Spleen (tissue), 7 donors: Measurements from ENCODE around the gene SEBOX.

Experiments used
- POLR2A ChIP-seq, 3 donors: fragments of 450-650 bp; IDR thresholded peaks; one replicate each; pipeline ENCODE4 v1.5.1; 2017; ENCODE audit warnings: antibody characterized with exemption in 3 of 3, mild to moderate bottlenecking in 1 of 3
- TF ChIP-seq, protein P1 (sequence below), 11 experiments: fragments of 200-600 bp in 7 of 11; fragments of 450-650 bp in 4 of 11; sonication (generic) in 4 of 11; IDR thresholded peaks in 8 of 11; conservative IDR thresholded peaks in 3 of 11; 1 replicate in 7 of 11; 2 replicates in 4 of 11; pipeline versions ENCODE4 v1.4.0 to v1.8.0; 2016 to 2021; ENCODE audit warnings: antibody characterized with exemption in 11 of 11, inconsistent platforms in 4 of 11, mild to moderate bottlenecking in 1 of 11
- donor health status: DM: no; HTN: no; CAD: no; lungs with moderate emphysema.
- donor health status: DM: no; HTN: no; CAD: no.
- donor health status: DM: no; HTN: no; CAD: no.

GRCh38 chr17:28397687-28398279 is 32.8 kb upstream of the SEBOX start:
- TF ChIP-seq, protein P1, sequence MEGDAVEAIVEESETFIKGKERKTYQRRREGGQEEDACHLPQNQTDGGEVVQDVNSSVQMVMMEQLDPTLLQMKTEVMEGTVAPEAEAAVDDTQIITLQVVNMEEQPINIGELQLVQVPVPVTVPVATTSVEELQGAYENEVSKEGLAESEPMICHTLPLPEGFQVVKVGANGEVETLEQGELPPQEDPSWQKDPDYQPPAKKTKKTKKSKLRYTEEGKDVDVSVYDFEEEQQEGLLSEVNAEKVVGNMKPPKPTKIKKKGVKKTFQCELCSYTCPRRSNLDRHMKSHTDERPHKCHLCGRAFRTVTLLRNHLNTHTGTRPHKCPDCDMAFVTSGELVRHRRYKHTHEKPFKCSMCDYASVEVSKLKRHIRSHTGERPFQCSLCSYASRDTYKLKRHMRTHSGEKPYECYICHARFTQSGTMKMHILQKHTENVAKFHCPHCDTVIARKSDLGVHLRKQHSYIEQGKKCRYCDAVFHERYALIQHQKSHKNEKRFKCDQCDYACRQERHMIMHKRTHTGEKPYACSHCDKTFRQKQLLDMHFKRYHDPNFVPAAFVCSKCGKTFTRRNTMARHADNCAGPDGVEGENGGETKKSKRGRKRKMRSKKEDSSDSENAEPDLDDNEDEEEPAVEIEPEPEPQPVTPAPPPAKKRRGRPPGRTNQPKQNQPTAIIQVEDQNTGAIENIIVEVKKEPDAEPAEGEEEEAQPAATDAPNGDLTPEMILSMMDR (IDR thresholded peaks at IDR 0.05 in 8 of 11, conservative IDR thresholded peaks at IDR 0.05 in 3 of 11) = no peak
- TF ChIP-seq POLR2A (IDR thresholded peaks at IDR 0.05) = no peak
